HG03342 (cell line): Measurements from ENCODE around the gene BTBD2.

Experiments used
- ATAC-seq: cut with Tn5 transposase; IDR thresholded peaks from one replicate; pipeline ENCODE4 v1.9.1; 2021; ENCODE audit warnings: mild to moderate bottlenecking, moderate library complexity; ENCODE audit not compliant: unreplicated experiment

Gene BTBD2

GRCh38 chr19:1987197-1988187 lies 28.0 kb downstream of the BTBD2 start:
- ATAC-seq = no peak

GRCh38 chr19:1986357-1987162 lies 29.0 kb downstream of the BTBD2 start:
- ATAC-seq = no peak

DNA sequence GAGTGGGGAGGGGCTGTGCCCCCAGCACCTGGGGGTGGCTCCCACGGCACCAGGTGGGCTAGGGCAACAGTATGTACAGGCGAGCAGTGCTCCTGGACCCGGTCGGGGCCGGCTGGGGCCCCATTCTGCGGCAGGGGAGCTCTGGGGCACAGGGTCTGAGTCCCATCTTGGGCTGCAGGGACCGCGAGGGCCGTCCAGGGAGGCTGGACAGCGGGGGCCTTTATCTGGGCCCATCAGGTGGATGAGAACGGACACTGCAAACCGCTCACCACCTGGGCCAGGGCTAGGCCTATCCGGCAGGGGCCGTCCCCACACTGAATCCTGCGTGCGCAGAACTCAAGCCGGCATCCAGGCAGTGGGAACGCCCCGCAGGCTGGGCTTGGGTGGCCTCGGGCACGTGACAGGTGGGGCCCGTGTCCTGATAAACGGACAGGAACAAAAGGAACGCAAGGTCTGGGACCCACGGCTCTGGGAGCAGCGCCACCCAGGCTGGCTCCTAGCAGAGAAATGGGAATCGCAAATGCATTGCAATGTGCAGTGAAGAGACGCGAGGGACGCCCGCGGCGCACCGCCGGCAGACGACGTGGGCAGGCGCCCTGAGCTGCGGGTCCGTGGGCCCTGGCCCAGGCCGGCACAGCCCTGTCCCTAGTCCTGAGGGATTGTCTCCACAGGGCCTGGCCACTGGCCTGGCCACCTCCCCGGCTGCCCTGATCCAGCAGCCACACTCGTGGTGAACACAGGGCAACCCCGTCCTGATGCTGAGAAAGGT lies 29.7 kb downstream of the BTBD2 start:
- ATAC-seq = no peak

DNA sequence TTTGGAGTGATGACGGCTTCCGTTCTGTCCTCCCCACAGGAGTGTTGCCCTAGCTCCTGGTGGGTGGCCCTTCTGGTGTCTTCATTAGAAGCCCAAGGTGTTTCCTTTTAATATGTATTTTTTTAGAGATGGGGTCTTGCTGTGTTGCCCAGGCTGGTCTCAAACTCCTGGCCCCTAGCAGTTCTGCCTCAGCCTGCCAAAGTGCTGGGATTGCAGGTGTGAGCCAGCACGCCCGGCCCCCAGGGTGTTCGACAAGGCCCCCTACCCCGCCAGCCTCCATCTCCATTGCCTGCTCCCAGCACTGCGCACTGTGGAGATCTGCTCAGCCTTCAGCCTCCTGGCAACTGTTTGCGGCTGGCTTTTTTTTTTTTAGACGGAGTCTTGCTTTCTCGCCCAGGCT lies 31.2 kb downstream of the BTBD2 start:
- no peak for ATAC-seq

- ATAC-seq = no peak
These were observed 34.3 kb downstream of the BTBD2 start for GRCh38 chr19:1981253-1981652.

DNA sequence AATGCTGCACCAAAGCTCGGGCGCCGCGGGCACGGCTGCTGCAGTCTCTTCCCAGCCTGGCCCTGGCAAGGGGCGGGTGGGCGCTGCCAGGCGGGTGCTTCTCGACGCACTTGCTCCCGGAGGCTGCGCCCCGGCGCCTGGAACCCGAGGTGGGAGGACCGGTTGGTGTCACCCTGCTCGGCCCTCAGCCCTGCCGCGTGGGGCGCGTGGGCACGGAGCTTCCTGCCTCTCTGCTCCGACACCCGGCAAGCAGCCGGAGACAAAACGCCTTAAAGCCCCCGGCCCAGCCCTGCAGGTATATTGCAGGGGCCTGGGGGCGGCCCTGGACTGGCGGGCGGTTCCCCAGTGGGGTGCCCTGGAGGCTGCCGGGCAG lies 34.7 kb downstream of the BTBD2 start:
- no peak for ATAC-seq

DNA sequence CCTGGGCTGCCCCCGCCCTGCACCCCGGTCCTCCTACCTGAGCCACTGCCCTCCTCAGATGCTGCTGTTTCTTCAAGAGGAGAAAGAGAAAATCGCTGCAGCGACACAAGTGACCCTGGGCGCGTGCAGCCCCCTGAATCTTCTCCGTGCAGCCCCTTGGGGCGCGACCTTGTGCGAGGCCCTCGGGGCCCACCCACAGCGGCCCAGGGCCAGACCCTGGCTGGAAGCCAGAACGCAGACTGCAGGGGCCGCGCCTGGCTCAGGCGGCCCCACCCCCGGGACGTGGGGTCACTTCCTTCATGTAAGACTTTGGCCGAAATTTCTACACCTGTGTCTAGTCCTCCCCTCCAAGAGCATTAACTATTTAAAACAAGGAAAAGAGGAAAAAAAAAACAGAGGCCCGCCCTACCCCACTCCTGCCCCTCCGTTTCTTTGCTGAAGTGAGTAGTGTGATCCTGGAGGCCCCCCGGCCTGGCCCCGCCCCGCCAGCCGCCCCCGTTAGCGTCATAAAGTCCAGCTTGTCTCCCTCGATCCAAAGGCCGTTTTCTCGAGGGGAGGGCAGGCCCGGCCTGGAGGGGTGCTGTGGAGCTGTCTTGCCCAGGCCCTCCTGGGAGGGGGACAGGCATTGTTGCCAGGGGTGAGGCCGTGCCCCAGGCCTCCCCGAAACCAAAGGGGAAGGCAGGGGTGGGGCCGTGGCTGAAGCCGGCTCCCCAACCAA lies 35.3 kb downstream of the BTBD2 start:
- ATAC-seq = no peak

GRCh38 chr19:1979642-1980041 lies 35.9 kb downstream of the BTBD2 start:
- no peak for ATAC-seq

- ATAC-seq = no peak
These were observed 36.5 kb downstream of the BTBD2 start for GRCh38 chr19:1979017-1979416.

DNA sequence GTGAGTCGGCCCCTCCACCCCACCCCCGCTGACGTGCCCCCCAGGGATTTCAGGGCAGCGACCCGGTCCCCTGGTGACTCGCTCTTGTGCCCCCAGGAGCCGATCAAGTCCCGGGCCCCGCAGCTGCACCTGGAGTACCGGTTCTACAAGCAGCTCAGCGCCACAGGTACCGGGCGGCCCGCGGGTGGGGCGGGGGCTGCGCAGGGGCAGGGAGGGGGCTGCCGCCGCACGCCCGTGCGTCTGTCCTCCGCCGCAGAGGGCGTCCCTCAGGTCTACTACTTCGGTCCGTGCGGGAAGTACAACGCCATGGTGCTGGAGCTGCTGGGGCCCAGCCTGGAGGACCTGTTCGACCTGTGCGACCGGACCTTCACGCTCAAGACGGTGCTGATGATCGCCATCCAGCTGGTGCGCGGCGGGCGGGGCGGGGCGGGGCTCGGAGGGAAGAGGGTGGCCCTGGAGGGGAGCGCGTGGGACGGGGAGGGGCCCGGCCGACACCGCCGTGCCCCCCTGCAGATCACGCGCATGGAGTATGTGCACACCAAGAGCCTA lies 37.1 kb downstream of the BTBD2 start:
- no peak for ATAC-seq

DNA sequence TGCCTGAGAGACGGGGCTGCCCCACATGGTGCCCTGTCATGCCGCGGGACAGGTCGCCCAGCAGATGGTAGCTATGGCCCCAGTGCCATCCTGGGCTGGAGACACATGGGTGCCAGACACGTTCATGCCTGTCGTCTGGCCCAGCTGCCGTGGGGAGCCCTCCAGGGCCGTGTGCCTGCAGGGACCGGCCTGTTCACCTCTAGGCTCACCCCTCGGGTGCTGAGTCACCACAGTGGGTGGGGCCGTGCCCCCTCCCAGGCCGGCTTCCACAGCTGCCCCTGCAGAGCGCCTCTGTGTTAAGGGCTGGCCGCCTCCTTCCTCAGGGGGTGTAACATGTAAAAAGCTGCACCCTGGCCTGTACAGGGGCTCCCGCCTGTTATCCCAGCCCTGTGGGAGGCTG lies 38.4 kb downstream of the BTBD2 start:
- ATAC-seq = no peak

DNA sequence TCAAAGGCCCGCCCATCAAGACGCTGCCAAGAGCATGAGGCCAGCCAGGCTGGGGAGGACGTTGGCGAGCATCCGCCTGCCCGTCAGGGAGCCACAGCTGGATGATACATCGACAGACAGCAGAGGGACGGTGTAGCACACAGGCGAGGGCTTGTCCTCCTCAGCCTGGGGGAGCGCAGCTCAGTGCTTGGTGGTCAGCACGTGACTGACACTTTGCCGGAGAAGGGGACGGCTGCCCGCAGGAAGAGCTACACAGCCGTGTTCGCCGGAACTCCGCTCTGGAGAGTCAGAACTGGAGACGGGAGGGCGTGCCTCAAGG lies 40.4 kb downstream of the BTBD2 start:
- ATAC-seq = no peak

DNA sequence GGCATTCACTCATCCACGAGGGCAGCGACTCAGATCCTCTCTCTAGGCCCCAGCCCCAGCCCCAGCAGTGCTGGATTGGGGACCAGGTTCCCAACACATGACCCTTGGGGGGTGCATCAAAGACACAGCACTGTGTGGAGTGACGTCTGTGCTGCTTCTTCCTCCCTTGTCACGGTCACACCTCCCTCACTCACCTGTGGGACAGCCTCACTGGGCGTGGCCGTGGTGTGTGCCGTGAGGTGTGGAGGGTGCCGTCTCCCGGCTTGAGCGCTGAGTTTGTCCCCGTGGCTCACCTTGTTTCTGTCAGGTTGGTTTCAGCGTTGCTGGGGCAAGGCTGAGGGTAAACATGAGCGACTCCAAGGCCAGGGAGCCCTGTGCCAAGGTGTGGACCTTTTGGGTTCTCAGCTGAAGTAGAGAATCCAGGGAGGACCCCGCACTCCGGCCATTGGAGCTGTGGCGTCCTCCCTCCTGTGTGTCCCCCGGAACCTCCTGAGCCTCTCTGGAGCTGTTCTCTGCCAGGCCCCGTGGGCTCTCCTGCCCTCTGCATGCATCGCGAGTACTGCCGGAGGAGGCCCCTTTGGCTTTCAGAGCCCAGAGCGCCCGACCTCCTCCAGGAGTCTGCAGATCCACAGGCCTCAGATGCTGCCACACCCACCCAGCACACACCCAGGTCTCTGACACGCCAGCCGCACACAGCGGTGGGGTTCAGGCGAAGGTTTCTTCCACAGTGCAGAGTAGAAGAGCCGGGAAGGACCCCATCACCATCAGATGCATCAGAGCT lies 40.9 kb downstream of the BTBD2 start:
- no peak for ATAC-seq

GRCh38 chr19:1970806-1971502 lies 44.6 kb downstream of the BTBD2 start:
- ATAC-seq = no peak

GRCh38 chr19:1970003-1970805 lies 45.3 kb downstream of the BTBD2 start:
- ATAC-seq = no peak

GRCh38 chr19:1969176-1970002 lies 46.1 kb downstream of the BTBD2 start:
- no peak for ATAC-seq
